DND-41 (cell line): ENCODE measurements around the gene UBE2QL1.

ENCODE experiments used
- ATAC-seq: fragments of 200-7000 bp; cut with Tn5 transposase; 3 replicates; pipeline ENCODE4 v1.9.1; 2021; ENCODE audit warnings: low read depth; ENCODE audit not compliant: insufficient read depth
- DNase-seq: peaks from one replicate; pipeline ENCODE4 v3.0.0-alpha.2; 2020
- H2AFZ ChIP-seq: 2 replicates; pipeline ENCODE4 v1.6.0; 2012; ENCODE audit warnings: low read depth, low read length
- H3K27ac ChIP-seq: 2 replicates; pipeline ENCODE4 v1.5.1; 2012; ENCODE audit warnings: low read length, inconsistent platforms
- H3K27me3 ChIP-seq: fragments of 200-600 bp; sonication (generic); 2 replicates; pipeline ENCODE4 v1.6.0; 2012; ENCODE audit warnings: low read length, mild to moderate bottlenecking, inconsistent platforms; ENCODE audit not compliant: insufficient read depth, poor library complexity
- H3K36me3 ChIP-seq: 2 replicates; pipeline ENCODE4 v1.5.1; 2012; ENCODE audit warnings: low read length, inconsistent platforms; ENCODE audit not compliant: insufficient read depth
- H3K4me1 ChIP-seq: 2 replicates; pipeline ENCODE4 v1.5.1; 2012; ENCODE audit warnings: mild to moderate bottlenecking, low read length; ENCODE audit not compliant: insufficient read depth
- H3K4me2 ChIP-seq: 2 replicates; pipeline ENCODE4 v1.6.0; 2012; ENCODE audit warnings: mild to moderate bottlenecking, moderate library complexity, low read length, inconsistent platforms; ENCODE audit not compliant: insufficient read depth
- H3K4me3 ChIP-seq, 2 experiments: fragments of 200-600 bp in 1 of 2; shearing (Covaris generic) in 1 of 2; 2 replicates each; pipeline ENCODE4 v1.5.1; 2012 to 2016; ENCODE audit warnings: inconsistent platforms in 2 of 2, low read length in 2 of 2, mild to moderate bottlenecking in 2 of 2, low read depth in 1 of 2, moderate library complexity in 1 of 2
- H3K79me2 ChIP-seq: 2 replicates; pipeline ENCODE4 v1.6.0; 2012; ENCODE audit warnings: low read length, inconsistent platforms; ENCODE audit not compliant: insufficient read depth
- H3K9ac ChIP-seq: 2 replicates; pipeline ENCODE4 v1.6.0; 2012; ENCODE audit warnings: low read depth, mild to moderate bottlenecking, inconsistent platforms, low read length, moderate library complexity
- H3K9me3 ChIP-seq: 2 replicates; pipeline ENCODE4 v1.5.1; 2012; ENCODE audit warnings: low read length, moderate library complexity, mild to moderate bottlenecking, inconsistent platforms; ENCODE audit not compliant: insufficient read depth, severe bottlenecking
- H4K20me1 ChIP-seq: 2 replicates; pipeline ENCODE4 v1.6.0; 2012; ENCODE audit warnings: low read length; ENCODE audit not compliant: insufficient read depth
- EZH2 ChIP-seq: IDR thresholded peaks from 3 replicates; pipeline ENCODE4 v1.6.1; 2012; ENCODE audit warnings: borderline replicate concordance, low read depth, mild to moderate bottlenecking, moderate library complexity, low read length, inconsistent platforms; ENCODE audit not compliant: severe bottlenecking
- TF ChIP-seq, protein P1 (sequence below): IDR thresholded peaks from 2 replicates; pipeline ENCODE4 v1.5.1; 2012; ENCODE audit warnings: borderline replicate concordance, low read length, moderate library complexity, mild to moderate bottlenecking; ENCODE audit not compliant: poor library complexity, severe bottlenecking; ENCODE audit errors: extremely low read depth

The UBE2QL1 gene

DNA sequence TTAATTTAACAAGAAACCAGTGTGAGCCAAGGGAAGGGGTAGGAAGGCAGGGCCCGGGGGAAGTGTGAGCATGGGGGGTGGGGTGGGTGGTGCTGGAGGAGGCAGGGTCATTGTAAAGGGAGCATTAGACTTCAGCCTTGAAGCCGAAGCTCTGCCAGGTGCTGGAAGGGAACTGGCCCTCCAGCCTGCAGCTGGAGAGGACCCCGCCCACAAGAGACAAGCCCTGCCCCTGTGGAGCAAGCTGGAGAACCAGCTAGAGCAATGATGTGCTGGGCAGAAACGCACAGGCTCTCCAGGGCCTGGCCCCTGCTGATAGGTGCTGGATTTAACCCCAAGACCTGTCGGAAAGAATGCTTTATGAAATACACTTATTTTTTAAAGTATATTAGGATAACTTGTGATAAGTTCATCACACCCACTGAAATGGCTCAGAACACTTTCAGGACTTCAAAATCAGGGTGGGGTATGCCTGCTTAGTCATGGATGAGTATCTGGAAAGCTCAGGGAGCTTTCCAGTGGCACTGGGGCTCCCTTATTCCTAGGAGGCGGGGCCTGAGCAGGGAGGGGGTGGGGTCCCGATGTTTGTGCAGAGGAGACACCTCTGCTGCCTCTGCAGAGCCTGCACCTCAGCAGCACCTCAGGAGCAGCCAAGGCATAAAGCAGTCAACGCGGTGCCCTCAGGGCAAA lies 27.1 kb downstream of the UBE2QL1 start:
- Histone ChIP-seq H3K9ac (no peak overlapping the region), H3K27me3 (no peaks in the 10 kb centered on the region), H3K36me3 (no peaks in the 10 kb centered on the region), H3K4me3 (no peak overlapping the region), H3K79me2 (no peaks in the 10 kb centered on the region), H2AFZ (no peak overlapping the region), H3K9me3 (no peaks in the 10 kb centered on the region), H3K4me2 (no peak overlapping the region), H3K27ac (no peak overlapping the region), H4K20me1 (no peaks in the 10 kb centered on the region), H3K4me1 (no peaks in the 10 kb centered on the region)
- ATAC-seq (no peak), DNase-seq (peak; percentile 13)
- no peak for TF ChIP-seq EZH2
- TF ChIP-seq, protein P1, sequence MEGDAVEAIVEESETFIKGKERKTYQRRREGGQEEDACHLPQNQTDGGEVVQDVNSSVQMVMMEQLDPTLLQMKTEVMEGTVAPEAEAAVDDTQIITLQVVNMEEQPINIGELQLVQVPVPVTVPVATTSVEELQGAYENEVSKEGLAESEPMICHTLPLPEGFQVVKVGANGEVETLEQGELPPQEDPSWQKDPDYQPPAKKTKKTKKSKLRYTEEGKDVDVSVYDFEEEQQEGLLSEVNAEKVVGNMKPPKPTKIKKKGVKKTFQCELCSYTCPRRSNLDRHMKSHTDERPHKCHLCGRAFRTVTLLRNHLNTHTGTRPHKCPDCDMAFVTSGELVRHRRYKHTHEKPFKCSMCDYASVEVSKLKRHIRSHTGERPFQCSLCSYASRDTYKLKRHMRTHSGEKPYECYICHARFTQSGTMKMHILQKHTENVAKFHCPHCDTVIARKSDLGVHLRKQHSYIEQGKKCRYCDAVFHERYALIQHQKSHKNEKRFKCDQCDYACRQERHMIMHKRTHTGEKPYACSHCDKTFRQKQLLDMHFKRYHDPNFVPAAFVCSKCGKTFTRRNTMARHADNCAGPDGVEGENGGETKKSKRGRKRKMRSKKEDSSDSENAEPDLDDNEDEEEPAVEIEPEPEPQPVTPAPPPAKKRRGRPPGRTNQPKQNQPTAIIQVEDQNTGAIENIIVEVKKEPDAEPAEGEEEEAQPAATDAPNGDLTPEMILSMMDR: no peak

DNA sequence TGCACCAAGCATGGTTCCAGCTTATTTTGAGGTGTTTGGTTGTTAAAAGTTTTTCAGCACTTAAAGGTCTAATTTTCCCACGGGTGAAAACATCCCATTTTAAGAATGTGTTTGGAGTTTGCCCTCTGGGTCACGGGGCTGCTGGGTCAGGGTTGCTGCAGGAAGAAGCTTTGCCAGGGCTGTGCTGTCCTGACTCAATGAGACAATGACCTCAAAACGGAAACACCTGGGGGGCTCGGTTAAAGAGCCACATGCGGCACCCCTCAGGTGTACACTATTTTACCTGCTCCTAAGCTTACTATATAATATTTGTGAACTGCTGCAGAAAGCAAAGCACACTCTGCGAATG lies 27.6 kb downstream of the UBE2QL1 start:
- Histone ChIP-seq H3K27me3 (no peaks in the 10 kb centered on the region), H3K27ac (no peak overlapping the region), H3K4me1 (no peaks in the 10 kb centered on the region), H3K4me3 (no peak overlapping the region), H3K36me3 (no peaks in the 10 kb centered on the region), H3K9ac (no peak overlapping the region), H2AFZ (no peak overlapping the region), H3K9me3 (no peaks in the 10 kb centered on the region), H4K20me1 (no peaks in the 10 kb centered on the region), H3K4me2 (no peak overlapping the region), H3K79me2 (no peaks in the 10 kb centered on the region)
- DNase-seq (no peak), ATAC-seq (no peak)
- no peak for TF ChIP-seq EZH2
- TF ChIP-seq, protein P1: no peak

DNA sequence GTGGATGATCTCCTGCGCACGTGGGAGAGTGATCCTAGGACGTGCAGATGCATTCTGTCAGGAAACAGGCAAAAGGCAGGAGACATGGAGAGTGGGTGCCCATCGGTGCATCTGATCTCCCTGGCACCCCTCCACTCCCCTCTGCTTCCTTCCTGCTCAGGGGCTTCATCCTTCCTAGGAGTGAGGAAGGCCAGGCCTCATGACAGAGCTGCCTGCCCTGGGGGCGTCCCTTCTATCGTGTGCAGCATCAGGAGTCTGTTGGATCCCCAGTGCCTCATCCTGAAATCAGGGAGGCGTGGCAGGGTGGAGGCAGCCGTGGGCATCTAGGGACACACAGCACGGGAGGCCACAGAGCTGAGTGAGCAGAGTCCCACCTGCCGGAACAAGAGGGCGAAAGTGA lies 30.1 kb downstream of the UBE2QL1 start:
- Histone ChIP-seq H3K4me1 (no peaks in the 10 kb centered on the region), H3K27me3 (no peaks in the 10 kb centered on the region), H4K20me1 (no peaks in the 10 kb centered on the region), H3K9ac (no peak overlapping the region), H3K4me3 (no peak overlapping the region), H2AFZ (no peak overlapping the region), H3K9me3 (no peaks in the 10 kb centered on the region), H3K36me3 (no peaks in the 10 kb centered on the region), H3K79me2 (no peaks in the 10 kb centered on the region), H3K27ac (no peak overlapping the region), H3K4me2 (no peak overlapping the region)
- TF ChIP-seq, protein P1: no peak
- no peak for TF ChIP-seq EZH2
- DNase-seq: no peak
- ATAC-seq: no peak
